SK-N-SH (cell line): ENCODE results near the gene MAP4K4. TPM values are rescaled to one million over a fixed set of nuclear protein-coding genes. Genes with fewer than 3 reads are reported as not detected.

Experiments
- CHD2 ChIP-seq: fragments of 150-350 bp; IDR thresholded peaks from 2 replicates; pipeline ENCODE4 v1.6.1; 2018; ENCODE audit warnings: low read length; ENCODE audit not compliant: partially characterized antibody
- ELF1 ChIP-seq: IDR thresholded peaks from 2 replicates; pipeline ENCODE4 v1.4.0; 2012
- EP300 ChIP-seq, 2 experiments: IDR thresholded peaks; 2 replicates each; pipeline versions ENCODE4 v1.4.0 to v1.6.1; 2012; ENCODE audit warnings: borderline replicate concordance in 1 of 2, low read depth in 1 of 2, low read length in 1 of 2
- EZH2phosphoT487 ChIP-seq: fragments of 200-600 bp; sonication (generic); IDR thresholded peaks from 2 replicates; pipeline ENCODE4 v1.6.1; 2017; ENCODE audit warnings: low read depth, mixed run types, mild to moderate bottlenecking, antibody characterized with exemption, moderate library complexity, borderline replicate concordance
- FOXM1 ChIP-seq: IDR thresholded peaks from 2 replicates; pipeline ENCODE4 v1.4.0; 2012; ENCODE audit warnings: low read depth, mild to moderate bottlenecking
- GABPA ChIP-seq: IDR thresholded peaks from 2 replicates; pipeline ENCODE4 v1.4.0; 2012; ENCODE audit warnings: low read depth, mild to moderate bottlenecking
- GATA2 ChIP-seq: sonication (generic); formaldehyde crosslinking; IDR thresholded peaks from 2 replicates; pipeline ENCODE4 v1.5.0; 2020; ENCODE audit warnings: mild to moderate bottlenecking, missing genetic modification reagents
- MEF2A ChIP-seq: IDR thresholded peaks from 2 replicates; pipeline ENCODE4 v1.4.0; 2012; ENCODE audit warnings: low read depth, borderline replicate concordance
- RAD21 ChIP-seq: IDR thresholded peaks from 2 replicates; pipeline ENCODE4 v1.6.1; 2012; ENCODE audit warnings: mild to moderate bottlenecking, low read length
- RCOR1 ChIP-seq: fragments of 150-350 bp; IDR thresholded peaks from 2 replicates; pipeline ENCODE4 v1.6.1; 2017; ENCODE audit warnings: antibody characterized with exemption, low read length
- RFX5 ChIP-seq: IDR thresholded peaks from 2 replicates; pipeline ENCODE4 v1.6.1; 2012; ENCODE audit warnings: mild to moderate bottlenecking, improper control_type of control experiment, low read length
- TAF1 ChIP-seq: IDR thresholded peaks from 2 replicates; pipeline ENCODE4 v1.6.1; 2012; ENCODE audit warnings: low read depth, mild to moderate bottlenecking, low read length, moderate library complexity, borderline replicate concordance
- YY1 ChIP-seq: IDR thresholded peaks from 2 replicates; pipeline ENCODE4 v1.4.0; 2012; ENCODE audit warnings: low read depth, mild to moderate bottlenecking
- polyA plus RNA-seq, 3 experiments: library from polyadenylated mRNA; depleted of rRNA; stranded (reverse); fragments of >200 nt; gene quantifications; 2 replicates each; pipeline ENCODE4 v1.2.3, GENCODE V29; 2012
- TF ChIP-seq, protein P1 (sequence below): fragments of 150-350 bp; IDR thresholded peaks from 2 replicates; pipeline ENCODE4 v1.6.1; 2016; ENCODE audit warnings: mild to moderate bottlenecking, low read depth, low read length
- TF ChIP-seq, protein P2 (sequence below): IDR thresholded peaks from 2 replicates; pipeline ENCODE4 v1.6.1; 2012; ENCODE audit warnings: mild to moderate bottlenecking, low read depth, low read length, moderate library complexity
- TF ChIP-seq, protein P3 (sequence below): fragments of 200-600 bp; sonication (generic); IDR thresholded peaks from 2 replicates; pipeline ENCODE4 v1.6.1; 2017; ENCODE audit warnings: antibody characterized with exemption, mild to moderate bottlenecking, moderate library complexity
- TF ChIP-seq, protein P4 (sequence below): fragments of 150-350 bp; IDR thresholded peaks from 2 replicates; pipeline ENCODE4 v1.6.1; 2017; ENCODE audit warnings: antibody characterized with exemption, low read length, low read depth, borderline replicate concordance

MAP4K4 gene
- polyA plus RNA-seq, 1 of the 3 experiments (the other 2 are of a cell fraction): 72.9 TPM

DNA sequence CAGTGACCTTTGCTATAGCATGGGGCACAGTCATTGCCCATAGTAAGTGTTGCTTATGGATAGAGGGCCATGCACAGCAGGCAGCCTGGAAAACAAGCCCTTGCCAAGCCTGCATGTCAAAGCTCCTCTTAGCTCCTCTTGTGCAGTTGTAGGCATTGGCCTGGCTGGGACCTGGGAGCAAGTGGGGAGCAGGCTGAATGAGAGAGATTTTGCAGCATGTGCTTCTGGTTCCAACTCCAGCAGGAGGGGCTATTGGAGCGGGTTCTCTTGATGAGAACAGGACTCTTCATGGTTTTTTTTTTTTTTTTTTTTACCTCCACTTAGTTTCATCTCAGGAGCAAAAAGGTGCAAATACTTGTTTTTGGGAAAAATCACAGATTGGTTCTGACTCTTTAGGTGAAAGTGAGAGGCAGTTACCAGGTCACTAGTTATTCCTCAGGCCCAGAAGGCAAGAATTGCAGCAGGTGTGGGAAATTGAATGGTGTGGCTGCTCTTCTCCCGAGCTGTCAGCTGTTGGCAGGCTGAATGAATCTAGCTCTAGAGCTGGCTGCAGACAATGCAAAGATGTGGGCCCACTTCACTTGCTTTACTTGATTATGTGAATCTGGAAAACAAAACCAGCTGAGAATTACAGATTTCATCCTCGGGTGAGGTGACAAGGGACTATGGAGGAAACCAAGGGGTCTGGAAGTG, 95.9 kb downstream of the MAP4K4 start (continued):
- TF ChIP-seq EZH2phosphoT487 (no peak), YY1 (no peak), RCOR1 (0 out of 2 replicates have a peak, but pooled peaks have one; percentile 36), MEF2A (no peak), ELF1 (no peak), RFX5 (peak; percentile 83), EP300 (IDR thresholded peaks at IDR 0.05; ENCODE audit: borderline replicate concordance in 1 of 2, low read depth in 1 of 2, low read length in 1 of 2) (no peak; a peak in 1 of 4 replicates), RAD21 (peak; percentile 66), GABPA (no peak), GATA2 (CRISPR knock-in tag) (no peak), FOXM1 (no peak), TAF1 (no peak), CHD2 (no peak)
- TF ChIP-seq, protein P1, sequence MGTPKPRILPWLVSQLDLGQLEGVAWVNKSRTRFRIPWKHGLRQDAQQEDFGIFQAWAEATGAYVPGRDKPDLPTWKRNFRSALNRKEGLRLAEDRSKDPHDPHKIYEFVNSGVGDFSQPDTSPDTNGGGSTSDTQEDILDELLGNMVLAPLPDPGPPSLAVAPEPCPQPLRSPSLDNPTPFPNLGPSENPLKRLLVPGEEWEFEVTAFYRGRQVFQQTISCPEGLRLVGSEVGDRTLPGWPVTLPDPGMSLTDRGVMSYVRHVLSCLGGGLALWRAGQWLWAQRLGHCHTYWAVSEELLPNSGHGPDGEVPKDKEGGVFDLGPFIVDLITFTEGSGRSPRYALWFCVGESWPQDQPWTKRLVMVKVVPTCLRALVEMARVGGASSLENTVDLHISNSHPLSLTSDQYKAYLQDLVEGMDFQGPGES: no peak
- TF ChIP-seq, protein P2, sequence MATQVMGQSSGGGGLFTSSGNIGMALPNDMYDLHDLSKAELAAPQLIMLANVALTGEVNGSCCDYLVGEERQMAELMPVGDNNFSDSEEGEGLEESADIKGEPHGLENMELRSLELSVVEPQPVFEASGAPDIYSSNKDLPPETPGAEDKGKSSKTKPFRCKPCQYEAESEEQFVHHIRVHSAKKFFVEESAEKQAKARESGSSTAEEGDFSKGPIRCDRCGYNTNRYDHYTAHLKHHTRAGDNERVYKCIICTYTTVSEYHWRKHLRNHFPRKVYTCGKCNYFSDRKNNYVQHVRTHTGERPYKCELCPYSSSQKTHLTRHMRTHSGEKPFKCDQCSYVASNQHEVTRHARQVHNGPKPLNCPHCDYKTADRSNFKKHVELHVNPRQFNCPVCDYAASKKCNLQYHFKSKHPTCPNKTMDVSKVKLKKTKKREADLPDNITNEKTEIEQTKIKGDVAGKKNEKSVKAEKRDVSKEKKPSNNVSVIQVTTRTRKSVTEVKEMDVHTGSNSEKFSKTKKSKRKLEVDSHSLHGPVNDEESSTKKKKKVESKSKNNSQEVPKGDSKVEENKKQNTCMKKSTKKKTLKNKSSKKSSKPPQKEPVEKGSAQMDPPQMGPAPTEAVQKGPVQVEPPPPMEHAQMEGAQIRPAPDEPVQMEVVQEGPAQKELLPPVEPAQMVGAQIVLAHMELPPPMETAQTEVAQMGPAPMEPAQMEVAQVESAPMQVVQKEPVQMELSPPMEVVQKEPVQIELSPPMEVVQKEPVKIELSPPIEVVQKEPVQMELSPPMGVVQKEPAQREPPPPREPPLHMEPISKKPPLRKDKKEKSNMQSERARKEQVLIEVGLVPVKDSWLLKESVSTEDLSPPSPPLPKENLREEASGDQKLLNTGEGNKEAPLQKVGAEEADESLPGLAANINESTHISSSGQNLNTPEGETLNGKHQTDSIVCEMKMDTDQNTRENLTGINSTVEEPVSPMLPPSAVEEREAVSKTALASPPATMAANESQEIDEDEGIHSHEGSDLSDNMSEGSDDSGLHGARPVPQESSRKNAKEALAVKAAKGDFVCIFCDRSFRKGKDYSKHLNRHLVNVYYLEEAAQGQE: no peak
- TF ChIP-seq, protein P3, sequence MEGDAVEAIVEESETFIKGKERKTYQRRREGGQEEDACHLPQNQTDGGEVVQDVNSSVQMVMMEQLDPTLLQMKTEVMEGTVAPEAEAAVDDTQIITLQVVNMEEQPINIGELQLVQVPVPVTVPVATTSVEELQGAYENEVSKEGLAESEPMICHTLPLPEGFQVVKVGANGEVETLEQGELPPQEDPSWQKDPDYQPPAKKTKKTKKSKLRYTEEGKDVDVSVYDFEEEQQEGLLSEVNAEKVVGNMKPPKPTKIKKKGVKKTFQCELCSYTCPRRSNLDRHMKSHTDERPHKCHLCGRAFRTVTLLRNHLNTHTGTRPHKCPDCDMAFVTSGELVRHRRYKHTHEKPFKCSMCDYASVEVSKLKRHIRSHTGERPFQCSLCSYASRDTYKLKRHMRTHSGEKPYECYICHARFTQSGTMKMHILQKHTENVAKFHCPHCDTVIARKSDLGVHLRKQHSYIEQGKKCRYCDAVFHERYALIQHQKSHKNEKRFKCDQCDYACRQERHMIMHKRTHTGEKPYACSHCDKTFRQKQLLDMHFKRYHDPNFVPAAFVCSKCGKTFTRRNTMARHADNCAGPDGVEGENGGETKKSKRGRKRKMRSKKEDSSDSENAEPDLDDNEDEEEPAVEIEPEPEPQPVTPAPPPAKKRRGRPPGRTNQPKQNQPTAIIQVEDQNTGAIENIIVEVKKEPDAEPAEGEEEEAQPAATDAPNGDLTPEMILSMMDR: peak; percentile 40
- TF ChIP-seq, protein P4, sequence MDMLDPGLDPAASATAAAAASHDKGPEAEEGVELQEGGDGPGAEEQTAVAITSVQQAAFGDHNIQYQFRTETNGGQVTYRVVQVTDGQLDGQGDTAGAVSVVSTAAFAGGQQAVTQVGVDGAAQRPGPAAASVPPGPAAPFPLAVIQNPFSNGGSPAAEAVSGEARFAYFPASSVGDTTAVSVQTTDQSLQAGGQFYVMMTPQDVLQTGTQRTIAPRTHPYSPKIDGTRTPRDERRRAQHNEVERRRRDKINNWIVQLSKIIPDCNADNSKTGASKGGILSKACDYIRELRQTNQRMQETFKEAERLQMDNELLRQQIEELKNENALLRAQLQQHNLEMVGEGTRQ: no peak
- TF ChIP-seq, all 33 proteins: peak for 6
